NCI-H128 (cell line): Measurements from ENCODE around the gene CPN2.

Experiments used
- DNase-seq: peaks from one replicate; lab custom pipeline; 2025; ENCODE audit not compliant: unreplicated experiment; lab: John Stamatoyannopoulos, UW

CPN2 gene

DNA sequence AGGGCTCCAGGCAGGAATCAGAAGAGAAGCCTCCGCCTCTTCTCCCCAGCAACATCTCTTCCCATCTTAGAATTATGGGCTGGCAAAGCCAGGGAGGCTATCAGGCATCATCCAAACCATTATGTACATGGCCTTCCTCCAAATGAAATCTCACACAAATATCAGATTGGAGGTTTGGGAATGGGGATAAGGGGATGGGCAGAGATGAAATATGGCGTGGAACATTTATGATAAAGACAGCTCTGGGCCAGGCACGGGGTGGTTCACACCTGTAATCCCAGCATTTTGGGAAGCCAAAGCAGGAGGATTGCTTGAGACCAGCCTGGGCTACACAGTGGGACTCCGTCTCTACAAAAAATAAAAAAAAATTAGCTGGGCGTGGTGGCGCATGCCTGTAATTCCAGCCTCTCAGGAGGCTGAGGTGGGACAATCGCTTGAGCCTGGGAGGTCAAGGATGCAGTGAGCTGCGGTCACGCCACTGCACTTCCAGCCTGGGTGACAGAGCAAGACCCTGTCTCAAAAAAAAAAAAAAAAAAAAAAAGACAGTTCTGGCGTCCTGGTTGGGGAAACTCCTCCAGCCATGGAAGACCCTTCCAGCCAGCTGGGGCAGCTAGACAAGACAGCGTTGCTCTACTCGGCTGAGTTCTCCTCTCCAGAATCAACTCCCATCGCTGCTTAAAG lies 36.6 kb downstream of the CPN2 start:
- no peak for DNase-seq

DNA sequence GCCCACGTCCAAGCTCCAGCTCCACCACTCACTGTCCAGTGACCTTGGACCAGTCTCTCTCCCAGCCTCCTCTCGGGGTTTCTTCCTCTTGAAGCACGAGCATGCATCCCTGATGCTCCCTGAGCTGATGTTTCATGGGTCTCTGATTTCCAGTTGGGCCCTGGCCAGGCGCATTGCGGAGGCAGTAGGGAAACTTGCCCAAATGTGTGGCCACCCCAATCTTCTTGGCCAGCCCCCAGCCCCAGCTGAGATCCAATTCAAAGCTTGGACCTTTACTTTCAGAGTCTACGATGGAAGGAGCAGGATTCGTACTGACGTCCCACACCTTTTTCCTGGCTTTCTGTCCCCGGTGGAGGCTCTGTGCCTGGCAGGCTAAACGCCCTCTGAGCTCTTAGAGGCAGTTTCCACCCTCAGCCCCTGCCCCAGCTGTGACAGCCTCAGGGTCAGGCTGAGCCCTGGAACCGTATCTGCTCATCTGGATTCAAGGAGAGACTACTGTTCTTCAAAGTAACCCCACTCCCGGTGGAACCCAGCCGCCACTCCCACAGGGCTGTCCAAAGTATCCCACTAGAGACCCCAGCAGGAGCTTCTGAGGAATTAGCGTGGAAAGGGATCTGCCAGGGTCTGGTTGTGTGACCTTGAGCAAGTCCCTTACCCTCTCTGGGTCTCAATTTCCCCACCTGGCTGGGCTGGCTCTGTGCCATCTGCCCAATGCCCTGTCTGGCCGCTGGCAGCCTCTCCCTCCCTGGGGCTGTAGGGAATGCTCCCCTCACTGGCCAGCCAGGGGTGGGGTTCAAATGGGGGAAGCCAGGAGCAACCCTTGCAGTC lies 37.4 kb downstream of the CPN2 start:
- no peak for DNase-seq

- DNase-seq = no peak
Measured at GRCh38 chr3:194312743-194313281, 38.3 kb downstream of the CPN2 start.

DNA sequence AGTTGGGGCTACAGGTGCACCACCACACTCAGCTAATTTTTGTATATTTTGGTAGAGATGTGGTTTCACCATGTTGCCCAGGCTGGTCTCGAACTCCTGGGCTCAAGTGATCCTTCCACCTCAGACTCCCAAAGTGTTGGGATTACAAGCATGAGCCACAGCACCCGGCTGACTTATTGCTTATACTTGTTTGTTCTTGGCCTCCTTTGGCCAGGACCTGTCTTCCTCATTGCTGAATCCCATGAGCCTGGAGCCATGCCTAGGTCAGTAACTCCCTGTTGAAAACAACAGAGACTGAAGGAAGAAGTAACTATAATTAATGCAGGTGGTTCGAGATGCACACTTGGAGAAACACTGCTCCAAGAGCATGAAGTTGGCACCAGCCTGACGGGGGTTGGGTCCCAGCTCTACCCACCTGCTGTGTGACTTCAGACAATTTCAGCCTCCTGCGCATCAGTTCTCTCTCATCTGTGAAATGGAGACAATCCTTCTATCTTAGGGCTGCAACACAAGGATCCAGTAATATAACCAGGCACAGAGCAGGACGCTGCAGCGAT lies 38.9 kb downstream of the CPN2 start:
- no peak for DNase-seq

GRCh38 chr3:194311000-194311399 lies 40.1 kb downstream of the CPN2 start:
- DNase-seq = no peak

GRCh38 chr3:194310060-194310835 lies 40.9 kb downstream of the CPN2 start:
- no peak for DNase-seq

GRCh38 chr3:194308601-194309449 lies 42.3 kb downstream of the CPN2 start:
- no peak for DNase-seq

GRCh38 chr3:194307849-194308248 lies 43.3 kb downstream of the CPN2 start:
- DNase-seq = no peak

DNA sequence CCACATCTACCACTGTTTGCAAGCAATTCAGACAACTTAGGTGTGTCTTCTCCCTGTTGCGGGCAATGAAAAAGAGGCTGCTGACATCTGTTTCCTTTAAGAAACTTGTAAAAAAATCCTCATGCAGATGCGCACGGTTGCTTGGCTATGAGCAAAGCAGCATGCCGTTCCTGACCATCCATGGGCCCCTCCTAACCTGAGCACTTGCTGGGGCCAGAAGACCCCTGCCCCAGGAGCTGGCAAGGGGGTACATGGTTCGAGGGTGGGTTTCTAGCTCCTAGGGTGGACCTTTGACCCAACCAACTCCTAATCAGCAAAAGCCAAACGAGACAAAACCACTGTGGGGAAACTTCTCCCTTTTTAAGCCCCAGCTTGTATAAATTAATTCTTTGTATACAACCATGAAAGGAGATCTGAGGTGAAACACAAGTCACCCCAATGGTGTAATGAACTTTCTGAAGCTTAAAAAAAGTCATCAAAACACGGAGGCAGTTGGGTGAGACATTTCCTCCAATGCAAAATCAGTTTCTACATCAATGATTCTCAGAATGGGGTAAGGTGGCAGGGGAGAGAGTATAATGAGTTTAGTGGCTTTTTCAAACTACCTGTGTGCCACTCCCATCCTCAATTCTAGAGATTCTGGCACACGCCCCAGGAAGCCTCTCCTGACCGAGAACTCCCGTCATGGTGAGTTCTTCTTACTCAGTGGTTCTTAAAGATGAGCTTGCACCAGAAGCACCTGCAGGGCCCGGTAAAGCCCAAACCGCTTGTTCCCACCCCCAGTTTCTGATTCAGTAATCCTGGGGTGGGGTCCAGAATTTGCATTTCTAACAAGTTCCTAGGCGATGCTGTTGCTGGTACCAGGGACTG lies 44.1 kb downstream of the CPN2 start:
- no peak for DNase-seq

DNA sequence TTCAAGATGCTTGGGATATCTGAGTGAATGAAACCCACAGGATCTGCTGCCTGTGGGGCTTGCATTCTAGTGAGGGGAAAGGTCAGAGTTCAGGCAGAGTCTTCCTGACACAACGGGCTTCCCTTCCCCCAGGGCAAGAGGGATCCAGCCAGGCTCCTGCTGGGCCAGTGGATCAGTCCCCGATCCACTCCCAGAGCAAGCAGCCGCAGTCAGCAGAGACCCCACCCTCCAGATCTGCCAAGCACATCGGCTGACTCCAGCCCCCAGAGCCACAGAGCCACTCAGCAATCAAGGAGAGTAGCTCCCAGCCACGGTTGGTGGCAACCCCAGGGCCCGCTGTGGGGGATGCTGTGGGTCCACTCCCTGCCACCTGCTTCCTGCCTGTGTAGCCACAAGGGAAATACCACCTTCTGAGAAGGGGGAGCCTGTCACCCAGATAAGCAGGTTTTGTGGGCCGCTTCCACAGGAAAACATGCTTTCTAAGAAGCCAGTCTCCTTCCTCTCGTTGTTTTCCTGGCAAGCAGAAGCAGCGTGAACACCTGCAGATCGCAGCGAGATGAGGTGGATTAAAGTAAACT lies 44.9 kb downstream of the CPN2 start:
- DNase-seq = no peak

DNA sequence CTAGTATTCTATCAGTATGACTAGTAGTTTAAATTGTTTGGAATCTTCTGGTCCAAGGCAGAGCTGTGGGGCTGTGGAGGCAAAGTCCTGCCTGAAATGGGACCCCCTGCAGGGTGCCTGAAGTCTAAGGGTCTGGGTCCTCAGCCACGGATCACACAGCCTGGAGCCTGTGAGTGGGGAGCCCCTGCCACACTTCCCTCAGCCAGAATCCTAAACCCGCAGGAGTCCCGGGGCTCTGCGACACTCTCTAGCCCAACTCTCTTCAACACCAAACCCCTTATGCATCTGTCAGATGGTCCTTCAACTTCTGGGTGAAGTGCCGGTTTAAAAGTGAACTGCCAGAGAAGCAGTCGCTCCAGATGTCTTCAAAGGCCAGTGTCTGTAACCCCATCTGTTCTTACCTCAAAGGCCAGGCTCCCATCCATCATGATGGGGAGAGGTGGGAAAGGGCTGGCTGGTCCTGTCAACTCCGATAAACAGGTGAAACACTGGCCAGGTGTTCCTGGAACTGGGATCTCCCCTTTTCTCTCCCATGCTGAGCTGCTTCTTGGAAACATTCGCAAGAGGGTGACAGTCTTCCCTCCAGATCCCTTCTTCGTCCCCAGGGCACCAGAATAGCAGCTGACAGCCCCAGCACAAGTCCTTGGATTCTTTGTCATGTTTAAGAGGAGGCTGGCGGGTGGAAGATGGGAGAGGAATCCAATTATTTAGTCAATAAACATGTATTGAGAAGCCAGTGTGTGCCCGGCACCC lies 45.6 kb downstream of the CPN2 start:
- no peak for DNase-seq

DNA sequence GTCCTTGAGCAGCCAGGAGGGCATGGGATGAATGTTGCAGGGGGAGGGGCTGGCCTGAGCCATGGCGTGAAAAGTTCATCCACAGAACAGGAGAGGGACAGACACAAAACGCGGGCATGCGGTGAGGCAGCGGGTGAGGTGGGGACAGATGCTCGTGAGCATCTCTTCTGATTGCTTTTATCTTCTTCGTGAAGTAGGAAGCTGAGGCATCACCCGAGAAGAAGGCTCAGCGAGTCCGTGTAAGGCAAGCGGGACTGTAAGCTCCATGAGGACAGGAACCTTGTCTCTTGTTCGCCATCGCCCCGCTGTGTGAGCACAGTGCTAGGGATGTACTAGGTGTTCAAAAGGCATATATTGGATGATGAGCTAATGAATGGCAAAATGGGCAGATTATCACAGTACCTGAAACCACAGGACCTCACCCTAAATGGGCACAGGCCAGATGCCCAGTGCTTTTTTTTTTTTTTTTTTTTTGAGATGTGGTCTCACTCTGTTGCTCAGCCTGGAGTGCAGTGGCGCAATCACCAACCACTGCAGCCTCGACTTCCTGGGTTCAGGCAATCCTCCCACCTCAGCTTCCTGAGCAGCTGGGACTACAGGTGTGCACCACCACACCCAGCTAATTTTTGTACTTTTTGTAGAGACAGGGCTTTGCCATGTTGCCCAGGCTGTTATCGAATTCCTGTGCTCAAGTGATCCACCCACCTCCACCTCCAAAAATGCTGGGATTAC lies 46.8 kb downstream of the CPN2 start:
- no peak for DNase-seq

DNA sequence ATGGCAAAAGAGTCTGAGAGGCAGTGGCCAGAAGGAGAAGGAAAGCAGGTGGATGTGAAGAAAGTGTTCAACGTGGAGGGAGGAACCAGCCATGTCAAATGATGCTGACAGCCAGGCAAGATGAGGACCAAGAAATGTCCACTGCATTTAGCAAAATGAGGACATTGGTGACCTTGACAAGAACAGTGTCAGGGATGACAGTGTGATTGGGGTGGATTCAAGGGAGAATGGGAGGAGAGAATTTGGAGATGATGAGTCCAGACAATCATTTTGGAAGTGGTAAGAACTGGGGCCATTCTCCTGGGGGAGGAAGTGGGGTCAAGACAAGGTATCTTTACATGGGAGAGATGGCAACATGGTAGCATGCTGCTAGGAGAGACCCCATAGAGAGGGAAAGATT lies 47.4 kb downstream of the CPN2 start:
- DNase-seq = no peak

DNA sequence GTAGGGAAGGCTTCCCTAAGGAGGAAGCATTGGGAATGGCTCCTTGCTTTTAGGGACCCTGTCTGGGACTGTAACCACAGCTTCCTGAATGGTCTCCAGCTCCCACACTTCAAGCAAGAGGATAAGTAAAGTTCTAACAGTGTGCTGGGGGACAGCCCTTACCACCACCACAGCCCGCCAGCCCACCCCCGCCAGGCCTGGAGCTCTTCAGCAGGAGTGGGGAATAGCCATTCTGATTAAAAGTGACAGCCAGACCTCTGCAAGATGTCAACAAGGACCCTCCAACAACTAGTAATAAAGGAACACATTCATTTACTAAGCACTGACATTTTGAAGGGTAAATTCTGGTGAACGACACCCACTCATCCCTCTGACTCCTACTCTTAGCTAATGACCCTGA lies 49.4 kb downstream of the CPN2 start:
- no peak for DNase-seq

DNA sequence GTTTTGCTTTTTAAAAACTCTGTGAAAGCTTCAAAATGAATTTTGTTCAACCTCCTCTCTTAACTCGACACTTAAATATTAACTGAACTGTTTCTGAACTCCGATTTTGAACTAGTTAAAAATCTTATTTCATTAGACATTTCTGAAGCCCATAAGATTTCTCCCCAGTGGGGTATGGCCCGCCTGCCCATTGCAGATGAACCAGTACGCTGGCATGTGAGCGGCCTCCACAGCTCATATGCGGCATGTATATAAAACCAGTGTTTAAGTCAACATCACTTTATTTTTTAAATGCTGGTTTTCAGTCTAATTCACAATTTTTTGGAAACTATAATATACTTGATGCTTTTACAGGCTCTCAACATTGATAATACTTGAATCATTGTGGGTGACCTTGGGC lies 50.2 kb downstream of the CPN2 start:
- no peak for DNase-seq

DNA sequence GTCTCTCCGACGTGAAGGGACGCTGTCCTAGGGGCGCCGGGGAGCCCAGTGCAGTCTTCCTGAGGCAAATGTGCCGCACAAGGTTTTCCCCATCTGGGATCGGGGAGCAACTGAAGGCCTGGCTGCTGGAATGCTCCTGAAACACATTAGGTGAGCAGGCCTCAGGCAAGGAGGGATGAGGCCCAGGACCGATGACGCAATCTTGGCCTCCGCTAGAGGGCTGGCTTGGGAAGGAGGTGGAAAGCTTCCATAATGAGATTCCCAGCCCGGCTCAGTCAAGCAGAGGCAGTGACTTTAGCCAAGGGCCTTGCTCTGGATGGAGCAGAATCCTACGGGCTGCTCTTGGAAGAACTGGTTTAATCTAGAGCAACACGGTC lies 50.8 kb downstream of the CPN2 start:
- no peak for DNase-seq

GRCh38 chr3:194298331-194299227 lies 52.5 kb downstream of the CPN2 start:
- DNase-seq = no peak
